HEK293T (cell line): Measurements from ENCODE around the gene KLHL29.

Experiments
- CTCF ChIA-PET: fragments of 350-600 bp; formaldehyde crosslinking; extraction: SDS; loops from one replicate; lab custom pipeline; 2021; ENCODE audit warnings: antibody characterized with exemption, inconsistent platforms; lab: Yijun Ruan, JAX
- POLR2A ChIA-PET: fragments of 350-600 bp; formaldehyde crosslinking; extraction: SDS; loops from one replicate; lab custom pipeline; 2020; ENCODE audit warnings: antibody characterized with exemption, inconsistent platforms; lab: Yijun Ruan, JAX
- DNase-seq: peaks from one replicate; pipeline ENCODE4 v3.0.0; 2012; ENCODE audit warnings: mixed read lengths; ENCODE audit errors: extremely low spot score
- ARNT ChIP-seq: fragments of 450-650 bp; IDR thresholded peaks from 2 replicates; pipeline ENCODE4 v1.6.1; 2017; ENCODE audit warnings: mild to moderate bottlenecking
- BHLHE40 ChIP-seq: fragments of 450-650 bp; IDR thresholded peaks from 2 replicates; pipeline ENCODE4 v1.6.1; 2016; ENCODE audit warnings: mild to moderate bottlenecking, moderate library complexity, borderline replicate concordance
- CTBP1 ChIP-seq: fragments of 450-650 bp; IDR thresholded peaks from 2 replicates; pipeline ENCODE4 v1.6.1; 2016; ENCODE audit warnings: borderline replicate concordance
- ELF4 ChIP-seq: fragments of 450-650 bp; IDR thresholded peaks from 2 replicates; pipeline ENCODE4 v1.6.1; 2017; ENCODE audit warnings: antibody characterized with exemption
- FOXA1 ChIP-seq: fragments of 450-650 bp; IDR thresholded peaks from 2 replicates; pipeline ENCODE4 v1.6.1; 2016; ENCODE audit warnings: mild to moderate bottlenecking
- FOXK2 ChIP-seq: fragments of 450-650 bp; IDR thresholded peaks from 2 replicates; pipeline ENCODE4 v1.6.1; 2016; ENCODE audit warnings: mild to moderate bottlenecking
- FOXM1 ChIP-seq: fragments of 450-650 bp; IDR thresholded peaks from 2 replicates; pipeline ENCODE4 v1.6.1; 2017; ENCODE audit warnings: mild to moderate bottlenecking, borderline replicate concordance
- HDGF ChIP-seq: fragments of 450-650 bp; IDR thresholded peaks from 2 replicates; pipeline ENCODE4 v1.6.1; 2017; ENCODE audit warnings: antibody characterized with exemption, borderline replicate concordance
- L3MBTL2 ChIP-seq: fragments of 450-650 bp; conservative IDR thresholded peaks from 2 replicates; pipeline ENCODE4 v1.6.1; 2016; ENCODE audit warnings: mild to moderate bottlenecking
- LEF1 ChIP-seq: fragments of 450-650 bp; IDR thresholded peaks from 2 replicates; pipeline ENCODE4 v1.6.1; 2017; ENCODE audit warnings: mild to moderate bottlenecking, borderline replicate concordance
- NFRKB ChIP-seq: fragments of 450-650 bp; IDR thresholded peaks from 2 replicates; pipeline ENCODE4 v1.6.1; 2016; ENCODE audit warnings: mild to moderate bottlenecking, moderate library complexity
- SP1 ChIP-seq: fragments of 450-650 bp; IDR thresholded peaks from 2 replicates; pipeline ENCODE4 v1.6.1; 2017
- SUZ12 ChIP-seq: fragments of 450-650 bp; IDR thresholded peaks from 2 replicates; pipeline ENCODE4 v1.6.1; 2016; ENCODE audit warnings: mild to moderate bottlenecking
- TARDBP ChIP-seq: fragments of 450-650 bp; IDR thresholded peaks from 2 replicates; pipeline ENCODE4 v1.6.1; 2016
- ZNF384 ChIP-seq: fragments of 450-650 bp; IDR thresholded peaks from 2 replicates; pipeline ENCODE4 v1.6.1; 2016
- TF ChIP-seq, protein P1 (sequence below): fragments of 450-650 bp; IDR thresholded peaks from 2 replicates; pipeline ENCODE4 v1.6.1; 2016

KLHL29 gene

DNA sequence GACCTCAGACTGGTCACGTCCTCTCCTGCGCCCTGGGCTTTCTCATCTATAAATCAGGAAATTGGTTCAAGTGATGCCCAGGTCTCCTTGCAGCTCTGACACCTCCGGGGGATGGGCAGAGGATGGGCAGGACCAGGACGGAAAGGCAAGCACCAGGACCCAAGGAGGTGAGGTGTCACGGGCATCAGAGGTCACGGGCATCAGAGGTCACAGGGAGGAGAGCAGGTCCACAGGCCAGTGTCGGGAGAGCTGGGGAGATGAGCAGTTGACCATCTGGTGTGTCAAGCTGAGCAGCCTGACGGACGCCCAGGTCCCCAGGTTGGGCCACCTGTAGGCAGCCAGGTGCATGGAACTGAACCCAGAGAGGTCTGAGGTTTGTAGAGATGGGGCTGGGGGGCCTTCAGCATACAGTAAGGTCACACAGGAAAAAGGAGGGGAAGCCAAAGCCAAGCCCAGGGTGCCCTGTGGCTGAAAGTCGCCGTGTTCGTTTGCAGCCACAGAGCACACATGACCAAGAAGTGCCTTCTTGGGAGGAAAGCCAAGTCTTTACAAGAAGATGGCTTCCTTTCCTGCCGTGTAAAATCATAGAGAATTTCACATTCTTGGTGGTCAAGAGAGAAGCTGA is 301.5 kb downstream of the KLHL29 start:
- DNase-seq, result no peak
- TF ChIP-seq BHLHE40 (no peak), FOXA1 (no peak), L3MBTL2 (no peak), ELF4 (no peak), LEF1 (no peak), SP1 (no peak), SUZ12 (no peak), FOXK2 (no peak), NFRKB (no peak), HDGF (no peak), ARNT (no peak), FOXM1 (no peak), ZNF384 (no peak), TARDBP (no peak)
- TF ChIP-seq, protein P1, sequence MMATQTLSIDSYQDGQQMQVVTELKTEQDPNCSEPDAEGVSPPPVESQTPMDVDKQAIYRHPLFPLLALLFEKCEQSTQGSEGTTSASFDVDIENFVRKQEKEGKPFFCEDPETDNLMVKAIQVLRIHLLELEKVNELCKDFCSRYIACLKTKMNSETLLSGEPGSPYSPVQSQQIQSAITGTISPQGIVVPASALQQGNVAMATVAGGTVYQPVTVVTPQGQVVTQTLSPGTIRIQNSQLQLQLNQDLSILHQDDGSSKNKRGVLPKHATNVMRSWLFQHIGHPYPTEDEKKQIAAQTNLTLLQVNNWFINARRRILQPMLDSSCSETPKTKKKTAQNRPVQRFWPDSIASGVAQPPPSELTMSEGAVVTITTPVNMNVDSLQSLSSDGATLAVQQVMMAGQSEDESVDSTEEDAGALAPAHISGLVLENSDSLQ, result no peak
- CTCF ChIA-PET, result no interaction called here
- POLR2A ChIA-PET, result no interaction called here

DNA sequence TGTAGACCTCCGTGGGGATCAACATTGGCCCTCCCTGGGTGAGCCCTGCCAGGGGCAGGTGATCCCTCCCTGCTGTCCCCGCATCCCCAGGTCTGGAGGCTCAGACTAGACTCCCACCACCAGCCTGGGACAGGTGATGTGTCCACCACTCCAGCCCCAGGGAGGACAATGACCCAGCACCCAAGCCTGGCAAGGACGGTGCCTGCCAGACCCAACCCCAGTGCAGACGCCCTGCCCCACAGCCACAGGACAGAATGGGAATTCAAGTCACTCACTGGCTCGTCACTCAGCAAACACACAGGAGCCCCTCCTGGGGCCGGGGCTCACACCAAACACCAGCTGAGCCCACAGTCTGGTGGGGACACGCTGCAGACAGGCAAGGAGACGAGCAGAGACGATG is 302.2 kb downstream of the KLHL29 start:
- POLR2A ChIA-PET, result no interaction called here
- DNase-seq, result no peak
- no peak for TF ChIP-seq FOXM1
- no peak for TF ChIP-seq SP1
- no peak for TF ChIP-seq FOXA1
- CTCF ChIA-PET, result no interaction called here

DNA sequence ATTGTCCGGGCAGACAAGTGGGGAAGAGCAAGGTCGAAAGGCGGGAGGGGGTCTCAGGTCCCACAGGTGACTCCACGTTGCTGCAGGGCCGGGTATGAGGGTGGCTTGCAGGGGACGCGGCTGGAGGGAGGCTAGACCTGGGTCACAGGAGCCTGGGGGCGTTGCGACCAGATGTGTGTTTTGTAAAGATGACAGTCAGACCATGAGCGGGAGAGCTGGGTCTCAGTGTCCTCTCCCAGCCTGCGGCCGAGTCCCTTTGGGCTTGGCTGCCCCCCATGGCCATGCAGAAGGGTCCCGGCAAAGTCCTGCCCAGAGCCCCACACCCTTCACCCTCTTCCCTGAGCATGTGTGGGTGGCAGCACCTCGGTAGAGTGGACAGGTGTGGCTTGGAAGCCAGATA is 302.7 kb downstream of the KLHL29 start:
- TF ChIP-seq SP1, result no peak
- no peak for TF ChIP-seq FOXK2
- TF ChIP-seq BHLHE40, result no peak
- TF ChIP-seq NFRKB, result no peak
- no peak for TF ChIP-seq HDGF
- no peak for TF ChIP-seq ELF4
- no peak for TF ChIP-seq ARNT
- no peak for TF ChIP-seq LEF1
- TF ChIP-seq CTBP1, result no peak
- TF ChIP-seq TARDBP, result no peak
- no peak for TF ChIP-seq L3MBTL2
- TF ChIP-seq FOXA1, result no peak
- no peak for TF ChIP-seq SUZ12
- TF ChIP-seq ZNF384, result no peak
- CTCF ChIA-PET, result no interaction called here
- no peak for DNase-seq
- POLR2A ChIA-PET, result no interaction called here

DNA sequence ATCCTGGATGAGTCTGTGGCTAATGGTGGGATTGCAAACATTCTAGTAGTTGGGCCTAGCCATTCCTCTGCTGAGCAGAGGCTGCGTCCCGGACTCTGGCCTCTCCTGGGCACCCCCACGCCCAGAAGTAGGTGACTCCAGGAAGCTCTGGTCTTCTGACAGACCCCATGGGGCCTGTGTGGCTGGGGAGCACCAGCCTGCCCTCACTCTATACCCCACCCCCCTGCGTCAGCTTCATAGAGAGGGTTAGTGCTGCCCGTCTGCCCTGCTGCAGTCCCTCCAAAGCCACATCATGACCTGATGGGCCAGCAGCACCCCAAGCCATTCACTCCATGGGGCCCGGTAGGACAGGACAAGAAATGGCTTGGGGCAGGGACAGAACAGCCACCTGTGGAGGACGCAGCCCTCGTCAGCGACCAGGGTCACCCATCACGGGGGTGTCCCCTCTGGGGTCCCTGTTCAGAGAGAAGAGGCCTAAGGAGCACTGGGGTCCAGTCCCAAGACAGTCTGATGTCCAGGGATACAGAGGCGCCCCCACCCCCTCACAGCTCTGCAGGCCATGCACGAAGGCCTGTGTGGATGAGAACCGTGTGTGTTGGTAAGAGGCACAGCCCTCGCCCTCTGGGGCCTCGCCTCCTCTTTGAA is 303.6 kb downstream of the KLHL29 start:
- POLR2A ChIA-PET, result no interaction called here

DNA sequence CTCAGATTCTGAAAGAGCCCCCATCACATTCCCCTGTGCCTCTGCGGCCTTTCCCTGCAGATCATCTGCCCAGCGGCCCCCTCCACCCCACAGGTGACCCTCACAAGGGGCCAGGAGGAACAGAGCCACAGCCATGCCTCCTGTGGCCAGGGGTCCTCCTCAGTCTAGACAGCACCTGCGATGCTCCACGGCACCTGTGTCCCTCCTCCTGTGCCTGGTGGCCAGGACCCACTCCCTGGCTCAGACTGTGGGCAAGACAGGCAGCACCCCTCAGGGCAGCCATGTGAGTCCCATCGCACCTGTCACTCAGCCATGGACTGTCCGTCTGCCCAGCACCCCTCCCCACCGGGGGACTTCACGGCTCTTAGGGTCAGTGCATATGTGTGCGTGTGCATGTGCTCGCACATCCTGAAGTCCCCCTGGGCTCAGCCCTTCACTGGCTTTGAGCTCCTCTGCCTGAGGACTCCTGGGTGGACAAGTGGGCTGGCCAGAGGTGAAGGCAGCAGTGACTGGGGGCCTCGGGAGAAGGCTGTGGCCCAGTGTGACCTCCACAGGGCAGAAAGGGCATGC is 304.2 kb downstream of the KLHL29 start:
- no peak for TF ChIP-seq FOXA1
- TF ChIP-seq TARDBP, result no peak
- TF ChIP-seq NFRKB, result no peak
- TF ChIP-seq ELF4, result no peak
- TF ChIP-seq, protein P1, result no peak
- no peak for TF ChIP-seq LEF1
- TF ChIP-seq FOXK2, result no peak
- no peak for TF ChIP-seq HDGF
- TF ChIP-seq ARNT, result no peak
- TF ChIP-seq L3MBTL2, result no peak
- TF ChIP-seq SP1, result no peak
- no peak for TF ChIP-seq FOXM1
- TF ChIP-seq ZNF384, result no peak
- TF ChIP-seq BHLHE40, result no peak
- TF ChIP-seq CTBP1, result no peak
- no peak for TF ChIP-seq SUZ12
- DNase-seq, result no peak
- POLR2A ChIA-PET, result no interaction called here
- CTCF ChIA-PET, result no interaction called here

More for the DNA sequence above, 303.6 kb downstream of the KLHL29 start:
- CTCF ChIA-PET, result no interaction called here
- no peak for TF ChIP-seq FOXM1
- TF ChIP-seq SP1, result no peak
- TF ChIP-seq ARNT, result no peak
- TF ChIP-seq SUZ12, result no peak
- no peak for TF ChIP-seq TARDBP
- no peak for TF ChIP-seq CTBP1
- no peak for TF ChIP-seq FOXA1
- no peak for DNase-seq

DNA sequence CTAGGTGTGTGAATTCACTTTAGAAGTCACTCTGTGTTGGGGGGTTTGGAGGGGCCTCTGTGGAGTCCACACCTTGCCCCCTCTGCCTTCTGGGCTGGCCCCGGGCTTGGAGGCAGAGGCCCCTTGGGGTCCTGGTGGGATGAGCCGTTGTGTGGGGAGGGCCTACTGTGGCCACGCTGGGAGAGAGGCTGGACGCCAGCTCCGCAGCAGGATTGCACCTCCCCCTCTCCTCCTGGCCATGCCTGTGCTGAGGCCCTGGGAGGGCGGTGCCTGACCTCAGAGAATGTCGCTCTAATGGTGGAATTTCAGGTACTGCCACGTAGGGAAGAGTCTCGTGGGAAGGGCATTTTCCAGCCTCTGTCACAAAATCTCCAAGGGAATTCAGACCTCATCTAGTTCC is 304.9 kb downstream of the KLHL29 start:
- TF ChIP-seq BHLHE40, result no peak
- TF ChIP-seq TARDBP, result no peak
- no peak for TF ChIP-seq ELF4
- TF ChIP-seq FOXK2, result no peak
- TF ChIP-seq SP1, result no peak
- TF ChIP-seq FOXM1, result no peak
- TF ChIP-seq LEF1, result no peak
- no peak for TF ChIP-seq ARNT
- no peak for TF ChIP-seq CTBP1
- no peak for TF ChIP-seq SUZ12
- TF ChIP-seq, protein P1, result no peak
- TF ChIP-seq ZNF384, result no peak
- no peak for TF ChIP-seq HDGF
- no peak for TF ChIP-seq FOXA1
- TF ChIP-seq L3MBTL2, result no peak
- no peak for DNase-seq
- CTCF ChIA-PET, result no interaction called here
- POLR2A ChIA-PET, result no interaction called here
